Endometrium (tissue), 2 donors: ENCODE results near the gene ADIPOQ.
"Not testable (repeated sequence)": the region's sequence is repeated elsewhere in the genome, so short reads cannot be mapped to it uniquely, and the experiment has no call there.

ENCODE experiments used
- FAIRE-seq: peaks from 2 replicates; lab custom pipeline; 2012; peaks lifted over from hg19 to GRCh38; lab: Jason Lieb, UNC
- donor health status: control.
- donor health status: control.

The ADIPOQ gene

DNA sequence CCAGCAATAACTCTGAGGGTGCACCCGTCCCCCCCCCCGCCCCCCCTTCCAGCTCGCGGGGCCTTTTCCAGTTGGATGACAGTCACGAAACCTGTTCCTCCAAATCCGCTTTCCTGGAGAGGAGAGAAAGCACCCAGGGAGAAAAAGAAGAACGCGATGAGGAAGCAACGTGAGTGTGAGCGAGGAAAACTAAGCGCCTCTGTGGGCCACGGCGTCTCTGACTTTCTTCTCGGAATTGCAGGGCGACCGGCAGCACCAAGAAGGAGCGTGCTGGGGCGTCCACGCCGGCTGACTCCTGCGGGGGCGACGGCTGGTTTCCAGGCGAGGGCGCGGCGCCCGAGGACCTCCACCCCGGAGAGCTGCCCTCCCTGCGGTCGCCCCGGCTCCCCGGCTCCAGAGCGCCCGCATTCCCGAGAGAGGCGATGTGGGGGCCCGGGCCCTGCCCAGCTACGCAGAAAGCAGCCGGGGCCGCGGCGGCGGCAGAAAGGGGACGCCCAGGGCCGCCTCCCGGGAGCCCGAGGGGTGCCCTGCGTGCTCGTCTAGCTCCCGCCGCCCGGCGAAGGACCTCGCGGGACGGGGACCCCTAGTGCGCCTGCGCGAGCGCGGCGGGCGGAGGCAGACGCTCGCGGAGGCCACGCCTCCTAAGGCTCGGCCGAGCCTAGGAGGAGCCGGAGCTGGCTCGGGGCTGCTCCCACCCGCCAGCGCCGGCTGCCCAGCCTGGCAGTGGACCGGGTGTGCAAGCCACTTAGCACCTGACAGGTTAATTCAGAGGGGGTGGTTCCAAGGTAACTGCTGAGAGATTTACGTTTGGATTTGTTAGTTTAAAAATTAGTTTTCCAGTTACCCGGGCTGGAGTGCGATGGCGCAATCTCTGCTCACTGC is 15.3 kb upstream of the ADIPOQ start:
- FAIRE-seq, result no peak

DNA sequence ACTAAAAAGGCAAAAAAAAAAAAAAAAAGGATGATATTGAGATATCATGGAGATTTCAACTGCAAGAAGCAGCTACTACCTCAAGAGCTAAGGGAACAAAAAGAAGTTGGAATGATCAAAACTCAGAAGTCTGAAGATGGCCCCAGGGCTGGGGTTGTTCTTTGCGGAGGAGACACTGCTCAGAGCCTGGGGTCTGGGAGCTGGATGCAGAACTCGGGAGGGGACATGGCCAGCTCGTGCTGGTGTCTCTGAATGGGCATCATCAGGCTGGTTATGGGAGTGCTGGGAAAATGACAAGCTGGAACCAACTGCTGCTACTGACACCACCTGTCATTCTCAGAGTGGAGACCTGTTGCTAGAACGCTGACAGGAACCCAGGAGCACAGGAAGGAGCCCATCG is 14.2 kb upstream of the ADIPOQ start:
- no peak for FAIRE-seq

DNA sequence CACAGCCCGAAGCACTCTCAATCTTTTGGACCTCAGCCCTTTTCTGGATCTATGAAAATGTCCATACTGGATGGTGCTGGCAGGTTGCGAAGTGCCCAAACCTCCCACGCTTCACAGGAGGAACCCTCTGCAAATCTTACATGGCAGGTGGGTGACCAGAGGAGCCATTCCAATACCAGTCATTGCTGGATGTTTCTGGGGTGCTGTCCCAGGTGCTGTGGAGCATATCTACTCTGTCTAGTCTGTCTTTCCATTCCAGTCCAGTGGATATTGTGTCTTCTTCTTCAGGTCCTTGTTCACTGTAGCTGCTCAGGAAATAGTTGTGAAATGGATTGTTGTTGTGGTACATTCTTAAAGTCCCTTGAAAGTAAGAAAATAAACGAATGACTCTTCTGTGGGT is 10.7 kb upstream of the ADIPOQ start:
- FAIRE-seq, result no peak

DNA sequence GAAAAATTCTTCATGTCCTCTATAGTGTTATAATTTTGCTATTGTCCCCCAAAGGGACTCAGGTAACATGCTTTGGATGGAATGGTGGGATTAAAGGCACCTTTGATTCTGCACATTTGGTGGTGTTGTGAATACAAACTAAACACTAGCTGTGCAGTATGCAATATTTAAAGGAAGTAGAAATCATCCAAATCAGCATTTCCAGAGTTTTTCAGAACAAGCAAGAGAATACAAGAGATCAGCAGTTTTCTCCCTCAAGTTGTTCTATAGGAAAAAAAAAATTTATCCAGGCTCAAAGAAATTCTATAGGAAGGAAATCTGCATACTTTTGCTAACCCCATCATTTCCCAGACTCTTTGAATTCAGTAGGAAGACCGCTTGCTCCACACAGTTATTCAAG is 10.2 kb upstream of the ADIPOQ start:
- FAIRE-seq, result no peak

DNA sequence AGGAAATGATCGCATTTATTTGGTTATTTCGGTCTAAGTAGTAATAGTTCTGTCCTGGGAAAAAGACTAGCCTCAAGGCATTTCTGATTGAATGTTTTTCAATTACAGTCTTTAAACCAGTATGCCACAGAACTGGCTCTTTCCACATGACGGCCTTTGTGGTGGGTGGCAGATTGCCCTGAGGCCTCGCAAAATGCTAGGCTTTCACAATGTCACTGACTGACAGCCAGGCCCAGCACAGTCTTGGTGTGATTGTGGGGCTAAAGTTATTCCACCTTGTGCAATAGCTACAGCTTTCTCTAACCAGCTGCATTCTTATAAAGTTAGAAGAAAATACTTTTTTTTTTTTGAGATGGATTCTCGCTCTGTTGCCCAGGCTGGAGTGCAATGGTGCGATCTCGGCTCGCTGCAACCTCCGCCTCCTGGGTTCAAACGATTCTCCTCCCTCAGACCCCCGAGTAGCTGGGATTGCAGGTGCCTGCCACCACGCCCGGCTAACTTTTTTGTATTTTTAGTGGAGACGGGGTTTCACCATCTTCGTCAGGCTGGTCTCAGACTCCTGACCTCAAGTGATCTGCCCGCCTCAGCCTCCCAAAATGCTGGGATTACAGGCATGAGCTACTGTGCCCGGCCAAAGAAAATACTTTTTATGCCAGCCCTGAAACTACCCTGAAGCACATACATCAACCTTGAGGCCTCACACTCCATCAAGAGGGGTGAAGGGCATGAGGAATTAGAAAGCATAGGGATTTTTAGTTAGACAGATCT is 2.5 kb upstream of the ADIPOQ start:
- no peak for FAIRE-seq

DNA sequence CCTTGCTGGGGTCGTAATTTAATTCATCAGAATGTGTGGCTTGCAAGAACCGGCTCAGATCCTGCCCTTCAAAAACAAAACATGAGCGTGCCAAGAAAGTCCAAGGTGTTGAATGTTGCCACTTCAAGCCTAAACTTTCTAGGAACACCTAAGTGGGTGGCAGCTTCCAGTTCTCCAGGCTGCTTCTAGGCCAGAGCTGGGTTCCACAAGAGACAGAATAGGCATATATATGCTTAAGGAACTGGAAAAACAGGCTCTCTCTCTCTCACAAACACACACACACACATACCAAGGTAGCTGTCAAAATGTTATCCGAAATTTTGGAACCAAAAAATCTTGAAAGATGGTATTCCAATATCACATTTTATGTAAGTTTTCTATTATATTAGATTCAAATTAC is 890 bp upstream of the ADIPOQ start:
- FAIRE-seq, result no peak

DNA sequence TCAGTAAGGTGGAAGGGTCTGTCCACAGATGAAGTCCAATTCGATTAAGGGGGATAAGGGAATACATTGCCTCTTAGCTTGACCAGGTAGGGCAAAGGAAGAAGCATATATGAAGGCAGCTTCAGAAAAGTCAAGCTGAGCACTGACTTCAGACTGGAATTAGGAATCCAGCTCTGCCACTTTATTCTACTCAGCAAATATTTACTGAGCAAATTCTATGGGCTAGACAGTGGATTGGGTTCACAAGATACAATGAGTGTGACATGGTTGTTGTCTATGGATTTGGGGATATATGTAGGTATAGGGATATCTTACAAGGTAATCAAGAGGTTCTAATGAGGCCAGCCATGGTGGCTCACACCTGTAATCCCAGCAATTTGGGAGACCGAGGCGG is 526 bp downstream of the ADIPOQ start:
- FAIRE-seq, result no peak

DNA sequence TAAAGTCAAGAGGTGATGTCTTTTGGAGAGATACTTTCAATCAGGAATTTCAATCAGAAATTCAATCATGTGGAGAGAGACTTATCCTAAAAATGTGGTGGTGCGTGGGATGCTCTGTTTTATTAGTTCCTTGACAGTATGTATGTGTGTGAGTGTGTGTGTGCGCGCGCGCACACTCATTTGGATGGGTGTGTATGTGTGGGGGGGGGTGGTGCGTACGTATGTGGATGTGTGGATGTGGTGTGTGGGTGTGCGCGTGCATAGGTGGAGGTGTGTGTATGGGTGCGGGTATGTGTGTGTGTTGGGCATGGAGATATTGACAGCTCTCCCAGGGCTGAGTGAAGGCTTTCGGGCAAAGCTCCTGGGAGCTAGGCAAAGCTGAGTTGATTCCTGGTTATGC is 2.4 kb downstream of the ADIPOQ start:
- no peak for FAIRE-seq

DNA sequence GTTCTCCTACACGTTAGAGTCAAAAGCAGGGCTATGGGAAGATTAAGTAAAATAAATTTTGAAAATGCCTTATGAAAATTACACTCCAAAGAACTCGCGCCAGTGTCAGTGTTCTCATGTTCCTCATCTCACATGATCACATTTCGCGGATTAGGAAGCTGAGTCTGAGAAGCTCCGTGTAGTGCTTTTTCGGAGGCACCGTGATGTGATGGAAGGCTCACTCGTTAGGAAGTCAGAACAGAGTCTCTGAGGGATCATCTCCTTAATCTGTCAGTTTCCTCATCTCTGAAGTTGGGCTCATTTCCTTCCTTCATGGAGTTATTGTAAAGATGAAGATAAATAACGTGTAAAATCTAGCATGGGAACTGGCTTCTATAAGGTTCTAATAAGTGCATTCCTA is 3.2 kb downstream of the ADIPOQ start:
- no peak for FAIRE-seq

DNA sequence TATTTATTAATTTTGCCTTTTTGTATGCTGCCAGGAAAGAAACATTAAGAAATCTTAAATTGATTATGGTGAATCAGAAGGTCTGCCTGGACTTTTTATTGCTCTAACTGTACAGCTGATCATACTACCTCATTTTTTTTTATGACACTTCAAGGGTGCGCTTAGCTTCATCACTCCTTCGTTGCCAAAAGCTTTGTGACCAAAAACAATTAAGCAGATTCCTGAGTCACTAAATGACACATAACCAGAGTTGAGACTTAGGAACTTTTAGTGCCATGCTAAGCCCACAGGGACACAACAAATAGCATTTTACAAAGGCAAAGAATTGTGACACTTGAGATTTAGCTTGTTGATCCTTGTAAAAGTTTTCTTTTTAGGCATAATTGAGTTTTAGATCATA is 4.9 kb downstream of the ADIPOQ start:
- no peak for FAIRE-seq

DNA sequence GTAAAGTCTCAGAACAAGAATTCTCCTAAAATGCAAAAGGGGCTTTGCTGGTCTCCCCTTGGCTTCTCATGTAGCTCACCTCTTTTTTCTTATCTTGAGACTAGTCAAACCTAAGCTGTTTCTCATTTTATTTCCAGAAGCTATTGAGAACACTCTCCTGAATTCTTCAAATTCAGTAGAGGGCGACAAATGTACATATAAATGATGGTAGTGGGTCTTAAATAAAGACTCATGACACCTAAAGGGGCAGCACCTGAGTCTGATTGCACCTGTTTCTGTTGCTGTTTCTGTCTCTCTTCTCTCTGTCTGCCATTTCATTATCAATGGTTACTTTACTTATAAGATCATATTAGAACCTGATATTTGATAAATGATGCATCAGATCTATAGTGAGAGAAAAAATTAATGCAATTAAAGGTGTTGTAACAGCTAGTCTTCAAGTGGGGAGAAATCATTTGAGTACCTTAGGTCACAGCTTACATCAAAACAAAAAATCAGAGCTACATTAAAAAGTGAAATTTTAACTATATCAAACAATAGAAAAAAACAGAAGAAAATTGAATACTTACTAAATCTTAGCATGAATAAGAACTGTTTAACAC is 7.0 kb downstream of the ADIPOQ start:
- no peak for FAIRE-seq

DNA sequence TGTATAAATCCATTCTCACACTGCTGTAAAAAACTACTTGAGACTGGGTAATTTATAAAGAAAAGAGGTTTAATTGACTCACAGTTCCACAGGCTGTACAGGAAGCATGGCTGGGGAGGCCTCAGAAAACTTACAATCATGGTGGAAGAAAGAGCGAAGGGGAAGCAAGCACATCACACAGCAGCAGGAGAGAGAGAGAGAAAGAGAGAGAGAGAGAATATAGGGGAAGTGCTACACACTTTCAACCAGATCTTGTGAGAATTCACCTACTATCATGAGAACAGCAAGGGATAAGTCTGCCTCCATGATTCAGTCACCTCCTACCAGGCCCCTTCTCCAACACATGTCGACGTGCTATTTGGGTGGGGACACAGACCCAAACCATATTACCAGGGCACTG is 9.3 kb downstream of the ADIPOQ start:
- FAIRE-seq, result not testable (repeated sequence)

DNA sequence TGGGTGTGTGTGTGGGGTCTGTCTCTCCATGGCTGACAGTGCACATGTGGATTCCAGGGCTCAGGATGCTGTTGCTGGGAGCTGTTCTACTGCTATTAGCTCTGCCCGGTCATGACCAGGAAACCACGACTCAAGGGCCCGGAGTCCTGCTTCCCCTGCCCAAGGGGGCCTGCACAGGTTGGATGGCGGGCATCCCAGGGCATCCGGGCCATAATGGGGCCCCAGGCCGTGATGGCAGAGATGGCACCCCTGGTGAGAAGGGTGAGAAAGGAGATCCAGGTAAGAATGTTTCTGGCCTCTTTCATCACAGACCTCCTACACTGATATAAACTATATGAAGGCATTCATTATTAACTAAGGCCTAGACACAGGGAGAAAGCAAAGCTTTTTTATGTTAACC is 10.5 kb downstream of the ADIPOQ start:
- no peak for FAIRE-seq

DNA sequence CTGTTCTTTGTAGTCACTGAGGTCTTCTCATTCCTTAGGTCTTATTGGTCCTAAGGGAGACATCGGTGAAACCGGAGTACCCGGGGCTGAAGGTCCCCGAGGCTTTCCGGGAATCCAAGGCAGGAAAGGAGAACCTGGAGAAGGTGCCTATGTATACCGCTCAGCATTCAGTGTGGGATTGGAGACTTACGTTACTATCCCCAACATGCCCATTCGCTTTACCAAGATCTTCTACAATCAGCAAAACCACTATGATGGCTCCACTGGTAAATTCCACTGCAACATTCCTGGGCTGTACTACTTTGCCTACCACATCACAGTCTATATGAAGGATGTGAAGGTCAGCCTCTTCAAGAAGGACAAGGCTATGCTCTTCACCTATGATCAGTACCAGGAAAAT is 11.6 kb downstream of the ADIPOQ start:
- FAIRE-seq, result no peak

DNA sequence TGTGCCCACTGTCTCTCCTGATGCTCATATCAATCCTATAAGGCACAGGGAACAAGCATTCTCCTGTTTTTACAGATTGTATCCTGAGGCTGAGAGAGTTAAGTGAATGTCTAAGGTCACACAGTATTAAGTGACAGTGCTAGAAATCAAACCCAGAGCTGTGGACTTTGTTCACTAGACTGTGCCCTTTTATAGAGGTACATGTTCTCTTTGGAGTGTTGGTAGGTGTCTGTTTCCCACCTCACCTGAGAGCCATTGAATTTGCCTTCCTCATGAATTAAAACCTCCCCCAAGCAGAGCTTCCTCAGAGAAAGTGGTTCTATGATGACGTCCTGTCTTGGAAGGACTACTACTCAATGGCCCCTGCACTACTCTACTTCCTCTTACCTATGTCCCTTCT is 12.4 kb downstream of the ADIPOQ start:
- no peak for FAIRE-seq

DNA sequence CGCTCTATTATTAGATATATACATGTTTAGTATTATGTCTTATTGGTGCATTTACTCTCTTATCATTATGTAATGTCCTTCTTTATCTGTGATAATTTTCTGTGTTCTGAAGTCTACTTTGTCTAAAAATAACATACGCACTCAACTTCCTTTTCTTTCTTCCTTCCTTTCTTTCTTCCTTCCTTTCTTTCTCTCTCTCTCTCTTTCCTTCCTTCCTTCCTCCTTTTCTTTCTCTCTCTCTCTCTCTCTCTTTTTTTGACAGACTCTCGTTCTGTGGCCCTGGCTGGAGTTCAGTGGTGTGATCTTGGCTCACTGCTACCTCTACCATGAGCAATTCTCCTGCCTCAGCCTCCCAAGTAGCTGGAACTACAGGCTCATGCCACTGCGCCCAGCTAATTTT is 15.2 kb downstream of the ADIPOQ start:
- FAIRE-seq, result no peak

DNA sequence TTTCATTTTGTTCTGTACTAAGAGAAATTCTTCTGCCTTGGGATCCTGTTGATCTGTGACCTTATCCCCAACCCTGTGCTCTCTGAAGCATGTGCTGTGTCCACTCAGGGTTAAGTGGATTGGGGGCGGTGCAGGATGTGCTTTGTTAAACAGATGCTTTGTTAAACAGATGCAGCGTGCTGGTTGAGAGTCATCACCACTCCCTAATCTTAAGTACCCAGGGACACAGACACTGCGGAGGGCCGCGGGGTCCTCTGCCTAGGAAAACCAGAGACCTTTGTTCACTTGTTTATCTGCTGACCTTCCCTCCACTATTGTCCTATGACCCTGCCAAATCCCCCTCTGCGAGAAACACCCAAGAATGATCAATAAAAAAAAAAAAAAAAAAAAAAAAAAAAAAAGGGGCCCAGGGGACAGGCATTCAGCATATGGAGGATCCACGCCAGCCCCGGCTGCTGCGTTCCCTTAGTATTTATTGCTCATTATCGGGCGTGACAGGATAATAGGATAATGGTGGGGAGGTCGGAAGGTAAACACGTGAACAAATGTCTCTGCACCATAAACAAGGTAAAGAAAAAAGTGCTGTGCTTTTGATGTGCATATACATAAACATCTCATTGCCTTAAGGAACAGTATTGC is 22.8 kb downstream of the ADIPOQ start:
- not testable (repeated sequence) for FAIRE-seq

DNA sequence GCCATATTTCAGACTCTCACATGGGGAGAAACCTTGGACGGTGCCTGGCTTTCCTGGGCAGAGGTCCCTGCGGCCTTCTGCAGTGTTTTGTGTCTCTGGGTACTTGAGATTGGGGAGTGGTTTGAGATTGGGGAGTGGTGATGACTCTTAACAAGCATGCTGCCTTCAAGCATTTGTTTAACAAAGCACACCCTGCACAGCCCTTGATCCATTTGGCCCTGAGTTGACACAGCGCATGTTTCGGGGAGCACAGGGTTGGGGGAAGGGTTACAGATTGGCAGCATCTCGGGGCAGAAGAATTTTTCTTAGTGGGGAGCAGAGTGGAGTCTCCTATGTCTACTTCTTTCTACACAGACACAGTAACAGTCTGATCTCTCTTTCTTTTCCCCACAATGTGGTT is 23.6 kb downstream of the ADIPOQ start:
- not testable (repeated sequence) for FAIRE-seq

DNA sequence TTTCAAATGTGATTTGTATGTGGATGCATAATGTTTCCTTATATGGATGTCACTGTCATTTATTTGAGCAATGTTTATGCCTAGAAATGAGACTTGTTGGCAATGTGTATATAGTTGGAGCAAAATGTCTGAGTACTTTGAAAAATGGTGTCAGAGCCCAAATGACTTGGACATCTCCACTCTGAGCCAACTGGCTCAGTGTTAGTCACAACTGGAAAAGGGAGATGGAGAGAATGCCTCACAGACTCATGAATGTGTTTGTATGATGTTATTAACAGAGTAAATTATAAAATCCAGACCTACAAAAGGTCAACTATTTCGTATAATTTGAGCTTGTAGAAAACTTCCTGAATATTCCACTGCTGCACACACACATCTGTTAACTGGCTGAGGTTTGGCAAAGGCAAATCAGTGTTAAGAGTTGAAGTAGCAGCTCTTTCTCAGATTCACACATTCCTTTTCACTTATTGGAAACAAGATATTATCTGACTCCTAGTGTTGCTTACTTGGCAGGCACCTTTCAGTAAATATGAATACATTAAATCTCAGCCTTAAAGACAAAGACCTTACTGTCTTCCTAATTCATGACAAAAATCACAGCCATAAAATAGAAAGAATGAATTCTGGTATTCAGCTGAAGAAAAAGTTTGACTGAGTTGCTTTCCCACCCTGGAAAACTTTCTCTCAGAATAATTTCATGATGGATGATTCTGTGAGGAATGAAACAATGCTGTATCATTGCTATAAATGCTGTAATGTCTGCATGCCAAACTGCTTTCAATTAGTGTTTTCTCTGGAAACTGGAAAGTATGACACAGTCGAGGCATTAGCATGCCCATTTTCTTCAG is 27.0 kb downstream of the ADIPOQ start:
- no peak for FAIRE-seq

DNA sequence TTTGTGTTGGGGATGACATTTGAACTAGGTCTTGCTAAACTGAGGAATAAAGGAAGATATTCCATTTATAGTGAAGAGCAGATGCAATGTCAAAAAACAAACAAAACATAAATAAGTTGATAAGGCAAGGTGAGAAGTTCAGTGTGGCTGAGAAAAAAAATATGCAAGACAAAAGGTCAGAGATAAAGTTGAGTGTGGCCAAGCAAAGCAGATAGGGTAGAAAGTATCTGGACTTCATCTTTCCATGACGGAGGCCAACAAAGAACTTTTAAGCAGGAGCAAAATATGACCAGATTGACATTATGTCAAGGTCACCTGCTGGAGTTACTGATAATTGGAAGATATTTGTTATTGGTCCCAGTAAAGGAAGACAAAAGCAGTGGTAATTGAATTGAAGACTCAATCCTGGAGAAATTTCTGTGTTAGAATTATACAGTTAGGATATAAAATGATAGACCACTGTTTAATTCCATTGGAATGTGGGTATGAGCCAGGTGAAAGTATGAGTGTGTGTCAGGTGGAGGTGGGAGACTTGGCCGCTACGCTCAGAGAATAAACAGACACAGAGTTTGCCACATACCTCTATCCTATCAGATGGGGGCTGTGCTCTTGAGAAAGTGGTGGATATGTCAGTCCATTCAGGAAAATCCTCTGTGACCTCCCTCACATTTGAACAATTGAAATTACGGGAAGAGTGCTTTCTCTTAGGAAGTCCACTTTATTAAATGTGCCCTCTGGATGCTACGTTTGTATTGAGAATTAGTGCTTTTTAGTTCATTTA is 28.1 kb downstream of the ADIPOQ start:
- no peak for FAIRE-seq

DNA sequence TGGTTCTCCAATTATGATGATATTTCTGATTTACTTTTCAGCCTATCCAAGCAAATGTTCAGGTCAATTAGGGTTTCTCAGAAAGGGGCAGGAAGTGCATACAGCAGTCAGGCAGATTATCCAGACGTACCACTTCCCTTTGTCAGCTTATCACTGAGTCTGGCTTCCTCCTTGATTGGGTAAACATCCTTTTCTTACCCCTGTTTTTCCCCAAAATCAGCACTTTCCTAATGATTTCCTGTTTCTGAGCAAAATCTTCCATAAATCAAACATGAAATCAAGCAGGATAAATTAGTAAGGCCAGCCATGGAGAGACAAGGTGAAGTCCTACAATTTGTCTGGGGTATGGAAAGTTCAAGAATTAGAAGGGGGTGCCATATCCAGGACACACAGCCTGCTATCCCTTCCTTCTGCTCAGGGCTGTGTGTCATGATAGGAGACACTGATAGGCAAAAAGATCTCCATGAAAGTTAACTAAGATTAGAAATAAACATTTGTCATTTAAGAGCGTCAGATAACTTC is 29.0 kb downstream of the ADIPOQ start:
- FAIRE-seq, result no peak
